Stimulated activated naive CD8-positive, alpha-beta T cell treated with anti-CD3 and anti-CD28 coated beads, Interleukin-15, Interleukin-2, amounts not matched to agents 100 U/mL and 50 U/mL, for 24 hours (primary cell): Measurements from ENCODE around the gene ACOX1.

Source experiments
- ATAC-seq: fragments of 150-1000 bp; cut with Tn5 transposase; one replicate; pipeline ENCODE4 v1.10.0; 2021
- DNase-seq: peaks from one replicate; pipeline ENCODE4 v3.0.0; 2021

ACOX1 gene

DNA sequence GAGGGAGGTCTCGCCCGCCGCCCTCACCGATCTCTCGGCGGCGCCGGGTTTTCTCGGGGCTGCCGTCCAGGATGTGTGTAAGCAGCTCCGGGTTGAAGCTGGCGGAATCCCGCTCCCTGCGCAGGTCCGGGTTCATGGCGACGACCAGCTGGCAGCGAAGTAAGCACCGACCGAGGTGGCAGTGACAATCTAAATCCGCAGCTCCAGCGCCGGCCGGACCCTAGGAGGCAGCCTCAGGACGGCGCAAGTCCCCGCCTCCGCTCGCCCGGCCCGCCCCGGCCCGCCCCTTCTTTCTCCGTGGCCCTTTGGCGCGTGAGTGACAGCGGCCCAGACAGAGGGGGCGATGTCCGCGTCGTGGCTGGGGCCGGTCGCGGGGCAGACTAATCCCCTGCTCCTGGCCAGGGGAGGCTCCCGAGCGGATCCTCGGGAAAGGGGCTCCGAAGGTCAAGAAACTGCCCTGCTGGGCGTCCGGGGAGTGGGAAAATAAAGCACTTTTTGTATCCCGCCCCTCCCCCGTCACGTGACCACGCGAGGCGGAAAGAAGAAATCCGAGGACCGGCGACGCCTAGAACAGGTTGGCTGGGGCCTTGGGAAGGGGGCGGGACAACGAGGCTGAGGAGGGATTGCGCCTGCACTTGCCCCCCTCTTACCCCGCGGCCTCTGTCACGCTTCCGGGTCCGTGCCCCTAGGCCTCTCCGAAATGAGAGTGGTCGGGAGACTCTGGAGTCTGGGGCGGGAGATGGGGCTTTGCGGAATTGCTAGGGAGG is at the start of gene ACOX1, which contains the start of gene TEN1:
ACOX1 (minus strand) TSS at position 229 of the 767 bp plus-strand sequence; CDS start at position 136, 93 bp downstream.
TEN1 (plus strand) TSS at position 303 of the 767 bp plus-strand sequence. CDS start 6,953 bp downstream, outside the sequence.
- peak; percentile 99 for ATAC-seq
- peak; percentile 97 for DNase-seq

DNA sequence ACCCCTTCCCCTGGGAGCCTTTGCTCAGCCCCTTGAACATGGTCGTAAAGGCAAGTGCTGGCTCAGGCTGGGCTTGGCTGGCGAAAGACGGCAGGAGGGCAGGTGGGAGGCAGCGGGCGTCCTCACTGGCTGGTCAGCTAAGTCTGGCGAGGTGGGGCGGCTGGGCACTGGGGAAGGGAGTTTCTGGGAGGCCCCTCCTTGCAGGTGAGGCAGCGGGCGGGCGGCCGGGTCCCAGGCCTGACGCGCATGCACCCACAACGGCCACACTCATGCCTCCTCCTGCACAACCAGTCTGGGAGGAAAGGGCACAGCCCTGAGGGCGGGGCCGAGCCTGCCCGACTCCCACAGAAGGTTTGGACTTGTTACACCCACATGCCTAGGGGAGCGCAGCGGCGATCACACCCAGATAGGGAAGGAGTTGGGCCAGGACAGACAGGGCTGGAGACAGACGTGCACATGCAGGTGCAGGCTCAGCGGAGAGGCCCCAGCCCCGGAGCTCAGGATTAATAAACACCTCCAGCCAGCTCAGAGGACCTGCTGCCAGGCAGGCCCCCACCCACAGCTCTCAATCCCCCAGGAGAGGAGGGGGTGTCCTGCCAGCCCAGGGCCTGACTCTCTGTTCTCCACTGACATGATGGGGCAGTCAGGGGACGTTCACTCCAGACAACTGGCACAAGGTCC is 48.3 kb upstream of the ACOX1 start, which contains the start of gene EVPL:
EVPL (minus strand) TSS at position 148 of the 681 bp plus-strand sequence; CDS start at position 40, 108 bp downstream.
- DNase-seq (no peak), ATAC-seq (no peak)

DNA sequence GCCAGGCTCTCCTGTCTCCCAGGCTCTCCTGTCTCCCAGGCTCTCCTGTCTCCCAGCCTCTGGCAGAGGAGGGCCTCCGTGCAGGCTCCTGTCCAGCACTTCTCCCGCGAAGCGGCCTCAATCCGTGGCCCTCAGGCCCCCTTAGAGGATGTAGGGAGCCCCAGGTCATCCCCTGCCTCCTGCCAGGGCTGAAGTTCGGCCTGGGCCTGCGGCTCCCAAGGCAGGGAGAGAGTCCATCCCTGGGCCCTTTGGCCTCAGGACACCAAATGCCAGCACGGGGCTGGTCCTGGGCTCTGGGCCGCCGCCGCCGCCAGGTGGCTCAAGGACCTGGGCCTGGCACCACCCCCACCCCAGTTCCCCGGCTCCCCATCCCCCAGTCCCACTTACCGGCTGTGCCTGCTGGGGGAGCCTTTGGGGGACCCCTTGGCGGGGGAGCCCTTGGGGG is 47.8 kb upstream of the ACOX1 start:
- ATAC-seq (no peak), DNase-seq (no peak)

DNA sequence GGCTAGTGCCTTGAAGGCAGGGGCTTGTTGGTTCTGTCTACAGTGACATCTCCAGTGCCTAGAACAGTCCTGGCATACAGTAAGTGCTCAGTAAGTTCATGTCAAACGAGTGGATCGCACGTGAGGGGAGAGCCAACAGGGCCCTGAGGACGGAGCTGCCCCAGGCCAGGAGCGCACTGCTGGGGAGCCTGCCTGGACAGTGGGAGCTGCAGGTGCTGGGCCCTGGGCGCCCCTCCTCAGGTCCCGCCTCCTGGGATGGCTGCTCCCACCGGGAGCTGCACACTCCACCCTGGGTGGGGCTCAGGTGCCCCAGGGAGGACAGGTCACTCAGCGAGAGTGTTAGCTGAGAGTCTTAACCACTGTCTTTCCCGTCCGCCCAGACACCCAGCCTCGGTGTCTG is 46.3 kb upstream of the ACOX1 start:
- ATAC-seq = no peak
- no peak for DNase-seq

DNA sequence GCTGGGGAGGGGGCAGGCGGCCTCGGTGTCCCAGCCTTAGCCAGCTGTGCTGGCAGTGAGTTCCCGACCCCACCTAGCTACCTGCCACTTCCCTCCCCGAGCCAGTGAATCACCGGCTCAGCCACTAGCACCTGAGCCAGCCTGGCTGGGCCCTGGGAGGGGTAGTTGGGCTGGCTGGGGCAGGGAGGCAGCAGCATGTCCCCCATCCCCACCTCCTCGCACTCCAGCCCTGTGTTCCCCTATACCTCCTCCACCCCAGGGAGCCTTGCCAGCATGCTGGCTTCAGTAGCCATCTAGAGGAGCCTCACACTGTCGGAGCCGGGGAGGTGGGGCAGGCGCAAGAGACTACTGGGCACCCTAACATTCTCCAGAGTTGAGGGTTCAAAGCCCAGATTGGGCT is 45.4 kb upstream of the ACOX1 start:
- DNase-seq = no peak
- no peak for ATAC-seq

DNA sequence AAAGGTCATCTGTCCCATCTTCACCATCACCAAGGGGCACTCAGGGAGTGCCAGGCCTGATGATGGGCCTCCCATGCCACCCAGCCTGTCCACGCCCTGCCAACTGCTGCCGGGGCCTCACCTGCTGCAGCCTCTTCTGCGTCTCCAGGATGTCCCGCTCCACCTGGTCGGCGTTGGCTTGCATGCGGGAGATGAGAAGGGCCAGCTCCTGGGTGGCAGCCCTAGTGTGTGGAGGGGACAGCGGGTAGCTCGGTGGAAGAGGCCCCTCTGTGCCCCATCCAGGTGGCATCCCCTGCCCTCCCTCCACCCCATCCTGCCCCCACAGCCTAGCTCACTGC is 44.9 kb upstream of the ACOX1 start:
- DNase-seq (no peak), ATAC-seq (no peak)

DNA sequence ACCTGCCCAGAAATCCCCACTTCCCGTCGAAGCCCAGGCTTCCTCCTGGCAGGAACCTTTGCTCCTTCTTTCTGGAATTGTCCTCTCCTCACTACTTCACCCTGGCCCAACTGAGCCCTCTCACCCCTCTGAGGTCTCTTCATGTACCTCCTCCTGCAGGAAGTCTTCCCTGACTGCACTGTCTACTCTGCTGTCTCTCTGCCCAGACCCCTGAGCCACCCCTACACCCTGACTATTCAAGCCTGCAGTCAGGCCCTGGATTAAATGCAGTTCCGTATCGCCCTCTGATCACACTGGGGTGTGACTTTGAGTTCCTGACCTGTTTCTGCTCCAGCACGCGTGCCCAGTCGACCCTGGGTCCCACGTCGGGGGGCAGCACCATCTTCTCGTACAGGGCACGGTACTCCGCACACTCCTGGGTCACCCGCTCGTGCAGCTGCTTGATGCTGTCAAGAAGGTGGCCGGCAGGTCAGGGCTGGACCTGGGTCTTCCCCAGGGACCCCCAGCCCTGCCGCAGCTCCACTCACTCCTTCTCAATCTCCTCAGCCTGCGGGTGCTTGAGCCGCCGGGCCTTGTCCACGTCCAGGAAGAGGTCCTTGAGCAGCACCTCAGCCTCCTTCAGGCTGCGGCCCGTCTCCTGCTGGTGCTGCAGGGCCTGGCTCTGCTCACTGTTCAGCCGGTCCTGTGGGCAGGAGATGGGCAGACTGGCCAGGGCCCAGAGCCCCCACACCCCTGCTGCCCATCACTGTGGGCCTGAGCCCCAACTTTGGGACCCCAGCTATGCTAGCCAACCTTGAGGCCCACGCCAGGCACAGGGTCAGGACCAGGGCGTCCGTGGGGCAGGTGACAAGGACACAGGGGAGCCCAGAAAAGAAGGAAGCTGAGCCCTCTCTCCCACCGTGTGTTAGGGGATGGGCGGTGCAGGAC is 44.3 kb upstream of the ACOX1 start:
- DNase-seq = no peak
- ATAC-seq = no peak

DNA sequence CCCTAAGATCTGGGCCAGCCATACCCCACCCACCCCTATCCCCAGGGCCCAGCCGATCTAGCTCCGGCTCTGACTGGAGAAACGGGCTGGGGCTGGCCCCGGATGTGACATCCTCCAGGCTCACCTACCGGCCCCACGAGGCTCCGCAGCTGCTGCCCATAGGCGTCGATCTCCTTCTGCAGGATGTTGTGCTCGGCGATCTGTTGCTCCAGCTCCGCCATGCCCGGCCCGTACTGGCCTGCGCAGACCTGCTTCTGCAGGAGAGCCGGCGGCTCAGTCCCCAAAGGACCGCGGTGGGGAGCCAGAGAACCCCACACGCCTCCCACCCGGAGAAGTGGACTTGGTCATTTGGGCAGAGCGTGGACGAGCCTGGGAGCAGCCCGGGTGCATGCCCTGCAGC is 43.3 kb upstream of the ACOX1 start:
- no peak for ATAC-seq

DNA sequence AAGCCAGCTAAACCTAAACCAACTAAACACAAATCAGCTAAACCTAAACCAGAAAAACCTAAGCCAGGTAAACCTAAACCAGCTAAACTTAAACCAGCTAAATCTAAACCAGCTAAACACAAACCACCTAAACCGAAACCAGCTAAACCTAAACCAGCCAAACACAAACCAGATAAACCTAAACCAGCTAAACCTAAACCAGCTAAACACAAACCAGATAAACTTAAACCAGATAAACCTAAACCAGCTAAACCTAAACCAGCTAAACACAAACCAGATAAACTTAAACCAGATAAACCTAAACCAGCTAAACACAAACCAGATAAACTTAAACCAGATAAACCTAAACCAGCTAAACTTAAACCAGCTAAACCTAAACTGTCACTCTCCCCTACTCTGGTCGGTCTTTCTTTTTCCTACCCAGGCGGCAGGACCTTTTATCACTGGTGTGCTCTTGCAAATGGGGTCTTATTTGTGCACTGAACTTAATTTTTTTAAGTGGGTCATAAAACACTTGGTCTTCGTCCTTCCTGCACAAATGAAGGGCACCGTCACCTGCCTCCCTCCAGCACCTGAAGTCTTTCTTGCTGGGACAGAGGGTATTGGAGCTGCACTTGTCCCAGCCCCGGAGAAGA is 41.0 kb upstream of the ACOX1 start:
- no peak for ATAC-seq
- no peak for DNase-seq

More for the DNA sequence above, 43.3 kb upstream of the ACOX1 start:
- no peak for DNase-seq

DNA sequence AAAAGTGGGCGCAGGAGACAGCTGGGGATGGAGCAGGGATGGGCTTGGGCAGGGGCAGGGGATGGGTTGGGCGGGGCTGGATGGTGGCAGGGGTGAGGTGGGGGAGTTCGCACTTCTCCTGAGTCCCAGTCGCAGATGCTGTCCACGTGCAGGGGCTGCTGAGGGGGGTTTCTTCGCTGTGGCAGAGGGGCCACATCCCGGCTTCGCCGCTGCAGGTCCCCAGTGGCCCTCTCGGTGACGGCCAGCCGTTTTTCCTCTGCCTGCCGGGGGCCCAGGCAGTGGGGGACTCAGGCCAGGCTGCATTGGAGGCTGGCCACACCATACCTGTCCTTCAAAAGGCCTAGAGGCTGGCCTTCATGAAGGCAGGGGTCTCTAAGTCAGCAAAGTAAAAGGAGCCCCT is 39.8 kb upstream of the ACOX1 start:
- no peak for ATAC-seq
- DNase-seq = no peak

DNA sequence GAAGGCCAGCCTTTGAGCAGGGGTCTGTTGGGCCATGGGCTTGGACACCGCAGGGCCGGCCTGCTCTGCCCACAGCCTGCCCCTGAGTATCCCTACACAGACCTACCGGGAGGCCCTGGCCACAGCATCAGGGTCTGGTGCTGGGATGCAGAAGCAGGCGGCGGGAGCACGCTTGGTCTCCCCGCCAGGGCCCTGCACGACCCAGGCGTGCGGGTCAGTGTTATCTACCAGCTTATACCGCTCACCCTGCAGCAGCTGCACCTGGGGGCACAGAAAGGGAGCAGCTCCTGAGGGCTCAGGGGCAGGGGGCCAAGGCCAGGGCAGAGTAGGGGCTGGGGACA is 39.3 kb upstream of the ACOX1 start:
- ATAC-seq = no peak
- no peak for DNase-seq

DNA sequence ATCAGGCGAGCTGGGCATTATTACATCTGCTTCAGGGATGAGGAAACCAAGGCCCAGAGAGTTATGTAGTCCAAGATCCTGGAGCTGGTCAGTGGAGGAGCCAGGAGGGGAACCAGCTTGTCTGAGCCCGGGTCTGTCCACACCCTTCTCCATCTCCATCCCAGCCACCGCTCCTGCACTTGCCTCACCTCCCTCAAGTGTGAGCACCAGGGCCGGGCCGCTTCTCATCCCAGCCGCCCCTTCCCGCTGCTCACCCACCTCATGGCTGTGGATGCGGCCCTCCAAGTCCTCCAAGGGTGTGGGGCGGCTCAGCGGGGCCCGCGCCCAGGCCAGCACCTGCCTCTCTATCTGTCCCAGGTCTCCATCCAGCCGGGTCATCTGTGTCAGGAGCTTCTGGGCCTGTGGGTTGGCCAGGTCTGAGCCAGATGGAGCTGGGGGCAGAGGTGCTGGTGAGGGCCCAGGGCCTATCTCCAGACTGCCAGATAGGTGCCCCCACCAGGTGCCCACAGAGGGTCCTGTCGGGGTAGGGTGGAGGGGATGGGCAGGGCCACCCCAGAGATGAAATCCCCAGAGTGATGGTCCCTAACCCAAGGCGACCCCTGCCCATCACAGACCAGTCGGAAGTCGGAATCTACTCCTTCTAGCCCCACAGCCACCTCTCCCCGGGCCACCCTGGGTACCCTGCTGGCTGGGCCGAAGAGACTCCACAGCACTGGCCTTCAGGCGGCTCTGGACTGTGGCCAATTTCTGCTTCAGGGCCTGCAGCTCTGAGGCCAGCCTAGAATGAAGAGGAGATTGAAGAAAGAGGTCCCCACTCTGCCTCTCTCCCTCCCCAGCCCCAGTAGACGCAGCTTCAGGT is 38.7 kb upstream of the ACOX1 start:
- no peak for ATAC-seq
- no peak for DNase-seq

DNA sequence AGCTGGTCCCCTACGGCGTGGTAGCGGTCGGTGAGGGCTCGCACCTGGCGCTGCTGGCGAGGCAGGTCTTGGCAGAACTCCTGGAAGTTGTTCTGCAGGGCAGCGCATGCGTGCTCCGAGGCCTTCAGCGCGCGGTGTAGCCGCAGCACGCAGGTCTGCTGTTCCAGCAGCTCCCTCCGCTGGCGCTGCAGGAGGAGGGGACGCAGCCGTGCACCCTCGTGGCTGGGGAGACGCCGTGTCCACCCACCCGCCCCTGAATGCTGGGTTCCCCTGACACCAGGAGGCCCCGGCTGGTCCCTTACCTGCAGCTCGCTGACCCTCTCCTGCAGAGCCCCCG is 35.9 kb upstream of the ACOX1 start:
- no peak for ATAC-seq
- DNase-seq = no peak

DNA sequence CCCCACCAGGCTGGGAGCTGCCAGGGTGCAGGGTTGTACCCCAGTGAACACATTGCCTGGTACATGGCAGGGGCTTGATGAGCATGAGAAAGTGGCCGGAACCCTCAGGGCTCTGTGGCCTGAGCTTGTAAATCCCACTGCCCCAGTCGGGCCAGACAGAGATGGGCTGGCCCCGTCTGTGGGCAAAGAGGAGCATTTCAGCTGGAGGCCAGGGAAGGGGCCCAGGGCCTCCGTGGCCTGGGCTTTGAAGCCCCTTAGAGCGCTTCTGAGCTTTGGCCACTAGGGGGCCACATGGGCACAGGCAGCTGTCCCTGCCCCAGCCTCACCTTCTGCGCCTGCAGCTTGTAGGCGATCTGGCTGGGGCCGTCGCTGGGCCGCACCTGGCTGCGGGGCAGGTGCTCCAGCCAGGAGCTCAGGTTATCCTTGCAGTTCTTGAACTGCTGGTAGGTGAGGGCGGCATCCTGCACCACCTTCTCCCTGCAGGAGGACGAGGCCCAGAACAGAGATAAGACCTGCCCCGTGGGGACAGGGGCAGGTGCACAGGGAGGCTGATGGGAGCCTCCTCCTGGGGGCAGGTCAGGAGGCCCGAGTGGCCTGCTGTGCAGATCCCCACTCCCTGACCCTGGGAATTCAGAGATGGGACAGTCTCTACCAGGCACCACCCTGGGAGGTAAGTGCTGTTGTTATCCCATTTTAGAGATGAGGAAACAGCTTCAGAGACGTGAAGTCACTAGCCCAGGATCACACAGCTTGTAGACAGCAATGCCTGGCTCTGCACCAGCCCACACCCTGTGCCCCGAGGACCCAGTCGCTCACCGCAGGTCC is 35.3 kb upstream of the ACOX1 start:
- ATAC-seq (peak; percentile 91), DNase-seq (peak; percentile 84)

DNA sequence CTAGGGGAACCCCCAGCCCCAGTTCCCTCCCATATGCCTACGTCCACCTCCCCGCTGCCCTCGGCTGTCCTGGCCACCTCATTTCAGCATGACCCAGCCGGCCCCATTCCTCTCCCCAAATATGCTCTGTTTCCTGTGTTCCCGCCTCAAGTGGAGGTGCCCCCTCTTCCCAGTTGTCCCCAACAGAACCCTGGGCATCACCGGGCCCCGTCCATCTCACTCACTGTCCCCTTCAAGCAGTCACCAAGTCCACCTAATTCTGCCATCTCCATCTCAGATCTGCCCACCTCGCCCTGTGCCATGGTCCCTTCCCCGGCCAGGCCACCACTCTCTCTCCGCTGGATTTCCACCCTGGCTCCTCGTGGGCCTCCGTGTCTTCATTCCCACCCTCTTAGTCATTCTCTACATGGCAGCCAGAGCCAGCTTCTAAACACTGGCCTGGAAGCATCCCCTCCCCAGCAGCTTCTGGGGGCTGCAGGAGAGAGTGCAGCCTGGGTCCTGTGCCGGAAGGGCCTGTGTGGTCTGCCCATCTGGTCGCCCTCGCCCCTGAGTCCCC is 34.5 kb upstream of the ACOX1 start:
- DNase-seq (no peak), ATAC-seq (no peak)

DNA sequence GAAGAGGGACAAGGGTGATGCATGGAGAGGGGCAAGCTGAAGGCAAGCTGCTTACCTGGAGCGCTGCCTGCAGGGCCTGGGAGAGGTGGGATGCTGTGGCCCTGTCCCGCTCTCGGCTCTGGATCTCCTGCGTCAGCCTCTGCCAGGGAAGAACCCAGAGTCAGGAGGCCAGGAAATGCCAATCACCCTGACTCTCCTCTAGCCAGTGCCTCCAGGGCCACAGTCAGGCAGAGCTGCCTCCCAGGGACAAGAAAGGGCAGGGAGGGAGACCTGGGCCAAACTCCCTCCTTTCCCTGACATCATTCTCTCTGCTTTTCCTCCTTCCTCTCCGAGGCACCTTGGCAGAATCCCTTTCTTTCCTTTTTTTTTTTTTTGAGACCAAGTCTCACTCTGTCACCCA is 33.0 kb upstream of the ACOX1 start:
- no peak for DNase-seq
- no peak for ATAC-seq

DNA sequence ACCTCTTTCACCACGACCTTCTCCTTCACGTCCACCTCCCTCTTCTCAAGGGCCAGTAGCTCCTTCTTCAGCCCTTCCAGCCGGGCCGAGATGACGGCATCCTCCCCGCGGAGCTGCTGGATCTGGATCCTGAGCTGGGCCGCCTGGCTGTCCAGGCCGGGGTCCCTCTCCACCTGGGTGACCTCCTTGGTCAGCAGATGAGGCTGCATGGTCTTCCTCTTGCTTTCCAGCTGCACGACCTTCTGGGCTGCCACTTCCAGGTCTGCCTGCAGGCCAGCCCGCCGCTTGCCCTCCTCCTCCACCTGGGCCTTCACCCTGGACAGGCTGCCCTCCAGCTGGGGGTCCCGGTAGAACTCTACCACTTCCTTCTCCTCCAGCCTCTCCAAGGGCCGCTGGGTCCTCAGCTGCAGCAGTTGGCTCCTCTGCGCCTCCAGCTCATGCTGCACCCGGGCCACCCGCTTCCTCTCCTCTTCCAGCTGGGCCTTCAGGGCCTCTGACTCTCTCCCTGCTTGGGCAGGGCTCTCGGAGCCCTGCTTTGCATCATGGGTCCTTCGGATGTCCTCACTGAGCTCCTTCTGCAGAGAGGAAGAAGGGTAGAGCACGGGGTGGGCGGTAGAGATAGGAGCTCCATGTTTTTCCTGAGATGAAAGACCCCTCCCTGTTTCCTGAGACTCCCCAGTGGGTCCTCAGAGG is 31.1 kb upstream of the ACOX1 start:
- no peak for ATAC-seq
- no peak for DNase-seq

DNA sequence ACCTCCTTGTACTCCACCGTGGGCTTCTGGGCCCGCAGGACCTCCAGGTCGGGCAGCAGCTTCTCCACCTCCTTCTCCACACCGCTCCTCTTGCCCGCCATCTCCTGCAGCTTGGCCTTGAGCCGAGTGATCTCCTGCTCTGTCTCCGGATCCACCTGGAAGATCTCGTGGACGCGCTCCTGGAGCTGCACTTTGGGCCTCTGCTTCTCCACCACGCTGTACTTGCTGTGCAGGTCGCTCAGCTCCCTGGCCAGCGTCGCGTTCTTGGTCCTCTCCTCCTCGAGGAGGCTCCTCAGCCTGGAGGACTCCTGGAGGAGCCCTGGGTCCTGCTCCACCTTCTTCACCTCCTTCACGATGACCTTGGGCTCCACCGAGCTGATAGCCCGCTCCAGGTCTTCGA is 30.5 kb upstream of the ACOX1 start:
- DNase-seq = no peak
- ATAC-seq = no peak

DNA sequence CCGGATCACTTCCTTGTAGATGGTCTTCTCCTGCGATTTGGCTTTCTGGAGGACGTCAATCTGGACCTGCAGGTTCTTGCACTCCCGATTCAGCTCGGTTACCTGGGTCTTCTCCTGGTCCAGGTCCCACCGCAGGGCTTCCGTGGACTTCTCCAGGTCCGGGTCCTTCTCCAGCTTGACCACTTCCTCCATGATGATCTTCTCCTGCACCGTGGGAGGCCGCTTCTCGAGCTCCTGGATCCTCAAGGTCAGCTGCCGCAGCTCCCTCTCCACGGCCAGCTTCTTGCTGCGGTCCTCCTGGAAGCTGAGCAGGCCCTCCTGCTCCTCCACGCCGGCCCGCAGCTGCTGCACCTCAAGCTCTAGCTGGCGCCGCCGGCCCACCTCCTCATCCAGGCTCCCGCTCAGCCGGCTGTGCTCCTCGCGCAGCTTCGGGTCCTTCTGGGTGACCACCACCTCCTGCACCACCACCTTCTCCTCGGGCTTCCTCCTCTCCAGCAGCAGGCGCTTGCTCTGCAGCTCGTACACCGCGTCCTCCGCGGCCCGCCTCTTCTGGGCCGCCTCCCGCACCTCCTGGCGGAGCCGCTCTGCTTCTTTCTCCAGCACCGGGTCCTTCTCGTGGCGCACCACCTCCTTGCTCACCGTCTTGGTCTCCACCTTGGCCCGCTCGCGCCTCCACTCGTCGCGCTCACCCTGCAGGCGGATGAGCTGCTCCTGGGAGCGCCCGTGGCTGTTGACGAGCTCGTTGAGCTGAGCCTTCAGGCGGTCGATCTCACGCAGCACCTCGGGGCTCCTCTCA is 29.9 kb upstream of the ACOX1 start:
- DNase-seq (no peak), ATAC-seq (no peak)
